HEK293 (cell line): ENCODE measurements around the gene SCAMP2.
A peak's percentile ranks its signal among the peaks of the same experiment; 100 is the strongest.

Experiments
- AEBP2 ChIP-seq: fragments of 450-650 bp; formaldehyde crosslinking; IDR thresholded peaks from 2 replicates; pipeline ENCODE4 v1.5.1; 2016; ENCODE audit warnings: missing biosample characterization, missing genetic modification characterization, borderline replicate concordance
- FEZF1 ChIP-seq: fragments of 450-650 bp; formaldehyde crosslinking; IDR thresholded peaks from 2 replicates; pipeline ENCODE4 v1.5.1; 2016; ENCODE audit warnings: missing biosample characterization, missing genetic modification characterization
- GLI2 ChIP-seq: fragments of 450-650 bp; formaldehyde crosslinking; IDR thresholded peaks from 2 replicates; pipeline ENCODE4; 2017; ENCODE audit warnings: missing biosample characterization, missing genetic modification characterization, low read depth, borderline replicate concordance
- GLIS1 ChIP-seq: fragments of 450-650 bp; formaldehyde crosslinking; IDR thresholded peaks from 2 replicates; pipeline ENCODE4 v1.5.1; 2016; ENCODE audit warnings: missing biosample characterization, missing genetic modification characterization
- KLF1 ChIP-seq: fragments of 450-650 bp; formaldehyde crosslinking; IDR thresholded peaks from 2 replicates; pipeline ENCODE4 v1.5.1; 2016; ENCODE audit warnings: missing biosample characterization, missing genetic modification characterization
- KLF17 ChIP-seq: fragments of 450-650 bp; formaldehyde crosslinking; IDR thresholded peaks from 2 replicates; pipeline ENCODE4 v1.5.1; 2016; ENCODE audit warnings: missing biosample characterization, missing genetic modification characterization
- OSR2 ChIP-seq: fragments of 450-650 bp; formaldehyde crosslinking; IDR thresholded peaks from 2 replicates; pipeline ENCODE4 v1.5.1; 2016; ENCODE audit warnings: missing biosample characterization, missing genetic modification characterization
- PRDM4 ChIP-seq: fragments of 450-650 bp; formaldehyde crosslinking; IDR thresholded peaks from 2 replicates; pipeline ENCODE4 v1.5.1; 2017; ENCODE audit warnings: missing biosample characterization, missing genetic modification characterization
- SP2 ChIP-seq: fragments of 450-650 bp; formaldehyde crosslinking; IDR thresholded peaks from 2 replicates; pipeline ENCODE4 v1.5.1; 2016; ENCODE audit warnings: missing biosample characterization, missing genetic modification characterization
- SP7 ChIP-seq: fragments of 450-650 bp; formaldehyde crosslinking; IDR thresholded peaks from 2 replicates; pipeline ENCODE4 v1.5.1; 2016; ENCODE audit warnings: missing biosample characterization, missing genetic modification characterization
- TCF7L2 ChIP-seq: IDR thresholded peaks from 2 replicates; pipeline ENCODE4 v1.6.1; 2011; ENCODE audit warnings: low read depth, mild to moderate bottlenecking, inconsistent platforms, low read length, moderate library complexity, borderline replicate concordance
- ZBTB44 ChIP-seq: fragments of 450-650 bp; IDR thresholded peaks from 2 replicates; pipeline ENCODE4 v1.5.1; 2018; ENCODE audit warnings: missing biosample characterization, mild to moderate bottlenecking, missing genetic modification characterization
- ZFP3 ChIP-seq: fragments of 450-650 bp; formaldehyde crosslinking; IDR thresholded peaks from 2 replicates; pipeline ENCODE4 v1.5.1; 2016; ENCODE audit warnings: low read depth, missing biosample characterization, missing genetic modification characterization
- ZIC2 ChIP-seq: fragments of 450-650 bp; formaldehyde crosslinking; IDR thresholded peaks from 2 replicates; pipeline ENCODE4 v1.5.1; 2016; ENCODE audit warnings: missing biosample characterization, missing genetic modification characterization
- ZNF148 ChIP-seq: fragments of 450-650 bp; formaldehyde crosslinking; IDR thresholded peaks from 2 replicates; pipeline ENCODE4 v1.5.0; 2017; ENCODE audit warnings: missing biosample characterization, missing genetic modification characterization, borderline replicate concordance
- ZNF354C ChIP-seq: fragments of 450-650 bp; formaldehyde crosslinking; IDR thresholded peaks from 2 replicates; pipeline ENCODE4 v1.5.1; 2016; ENCODE audit warnings: missing biosample characterization, missing genetic modification characterization, low read depth, borderline replicate concordance
- ZNF366 ChIP-seq: fragments of 450-650 bp; formaldehyde crosslinking; conservative IDR thresholded peaks from 2 replicates; pipeline ENCODE4 v1.5.1; 2016; ENCODE audit warnings: missing biosample characterization, missing genetic modification characterization
- ZNF416 ChIP-seq: fragments of 450-650 bp; formaldehyde crosslinking; IDR thresholded peaks from 2 replicates; pipeline ENCODE4 v1.5.1; 2016; ENCODE audit warnings: missing biosample characterization, missing genetic modification characterization
- ZNF423 ChIP-seq: fragments of 450-650 bp; formaldehyde crosslinking; IDR thresholded peaks from 2 replicates; pipeline ENCODE4 v1.5.1; 2016; ENCODE audit warnings: missing biosample characterization, missing genetic modification characterization
- ZNF501 ChIP-seq: fragments of 450-650 bp; formaldehyde crosslinking; IDR thresholded peaks from 2 replicates; pipeline ENCODE4 v1.5.1; 2016; ENCODE audit warnings: missing biosample characterization, missing genetic modification characterization
- ZNF521 ChIP-seq: fragments of 450-650 bp; formaldehyde crosslinking; IDR thresholded peaks from 2 replicates; pipeline ENCODE4 v1.5.1; 2017; ENCODE audit warnings: missing biosample characterization, mild to moderate bottlenecking, missing genetic modification characterization
- ZNF585B ChIP-seq: fragments of 450-650 bp; formaldehyde crosslinking; IDR thresholded peaks from 2 replicates; pipeline ENCODE4 v1.5.1; 2016; ENCODE audit warnings: missing biosample characterization, missing genetic modification characterization
- ZNF596 ChIP-seq: fragments of 450-650 bp; IDR thresholded peaks from 2 replicates; pipeline ENCODE4 v1.5.0; 2018; ENCODE audit warnings: missing biosample characterization, mild to moderate bottlenecking, missing genetic modification characterization, moderate library complexity
- TF ChIP-seq, protein P1 (sequence below): fragments of 450-650 bp; formaldehyde crosslinking; conservative IDR thresholded peaks from 2 replicates; pipeline ENCODE4 v1.5.1; 2016; ENCODE audit warnings: low read depth, missing biosample characterization, missing genetic modification characterization
- TF ChIP-seq, protein P2 (sequence below): fragments of 450-650 bp; formaldehyde crosslinking; IDR thresholded peaks from 2 replicates; pipeline ENCODE4 v1.5.1; 2016; ENCODE audit warnings: missing biosample characterization, missing genetic modification characterization

Gene SCAMP2

DNA sequence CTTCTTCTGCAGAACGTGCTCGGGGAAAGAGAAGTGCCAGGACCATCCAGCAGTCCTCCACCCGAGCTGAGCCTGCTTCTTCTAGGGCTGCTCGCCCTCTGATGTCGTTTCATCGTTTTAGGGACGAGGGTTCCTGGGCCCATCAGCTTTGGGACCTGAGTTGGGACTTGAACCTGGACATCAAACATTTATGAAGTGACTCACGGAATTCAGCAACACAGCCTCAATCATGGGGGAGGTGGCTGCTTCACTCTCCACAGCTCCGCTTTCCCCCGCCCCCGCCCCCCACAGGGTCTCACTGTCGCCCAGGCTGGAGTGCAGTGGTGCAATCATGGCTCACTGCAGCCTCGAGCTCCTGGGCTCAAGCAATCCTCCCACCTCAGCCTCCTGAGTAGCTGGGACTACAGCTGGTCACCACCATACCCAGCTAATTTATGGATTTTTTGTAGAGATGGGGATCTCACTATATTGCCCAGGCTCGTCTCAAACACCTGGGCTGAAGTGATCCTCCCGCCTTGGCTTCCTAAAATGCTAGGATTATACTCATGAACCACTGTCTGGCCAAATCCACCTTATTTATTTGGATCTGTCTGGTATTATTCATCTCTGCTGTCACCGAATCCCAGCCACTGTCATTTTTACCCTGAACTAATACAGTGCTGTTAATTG lies 725 bp upstream of the SCAMP2 start (continued):
- no peak for TF ChIP-seq ZBTB44
- no peak for TF ChIP-seq TCF7L2
- TF ChIP-seq ZIC2 (tag by site-specific recombination), result peak; percentile 76
- no peak for TF ChIP-seq AEBP2
- TF ChIP-seq ZNF501, result no peak
- TF ChIP-seq FEZF1, result no peak
- no peak for TF ChIP-seq ZNF596 (tag by site-specific recombination)
- TF ChIP-seq ZNF354C (tag by site-specific recombination), result no peak
- TF ChIP-seq KLF17 (tag by site-specific recombination), result no peak
- no peak for TF ChIP-seq ZNF521 (tag by site-specific recombination)
- TF ChIP-seq ZFP3 (tag by site-specific recombination), result no peak
- no peak for TF ChIP-seq ZNF366 (tag by site-specific recombination)
- TF ChIP-seq PRDM4, result no peak
- TF ChIP-seq OSR2 (tag by site-specific recombination), result no peak
- TF ChIP-seq SP2 (tag by site-specific recombination), result no peak; the same call in 1 of the 2 replicates
- TF ChIP-seq ZNF416 (tag by site-specific recombination), result no peak
- peak; percentile 58; the same call in 1 of the 2 replicates for TF ChIP-seq SP7
- no peak for TF ChIP-seq ZNF148 (tag by site-specific recombination)
- TF ChIP-seq ZNF423, result no peak
- TF ChIP-seq GLIS1, result peak; percentile 92
- TF ChIP-seq, protein P1, sequence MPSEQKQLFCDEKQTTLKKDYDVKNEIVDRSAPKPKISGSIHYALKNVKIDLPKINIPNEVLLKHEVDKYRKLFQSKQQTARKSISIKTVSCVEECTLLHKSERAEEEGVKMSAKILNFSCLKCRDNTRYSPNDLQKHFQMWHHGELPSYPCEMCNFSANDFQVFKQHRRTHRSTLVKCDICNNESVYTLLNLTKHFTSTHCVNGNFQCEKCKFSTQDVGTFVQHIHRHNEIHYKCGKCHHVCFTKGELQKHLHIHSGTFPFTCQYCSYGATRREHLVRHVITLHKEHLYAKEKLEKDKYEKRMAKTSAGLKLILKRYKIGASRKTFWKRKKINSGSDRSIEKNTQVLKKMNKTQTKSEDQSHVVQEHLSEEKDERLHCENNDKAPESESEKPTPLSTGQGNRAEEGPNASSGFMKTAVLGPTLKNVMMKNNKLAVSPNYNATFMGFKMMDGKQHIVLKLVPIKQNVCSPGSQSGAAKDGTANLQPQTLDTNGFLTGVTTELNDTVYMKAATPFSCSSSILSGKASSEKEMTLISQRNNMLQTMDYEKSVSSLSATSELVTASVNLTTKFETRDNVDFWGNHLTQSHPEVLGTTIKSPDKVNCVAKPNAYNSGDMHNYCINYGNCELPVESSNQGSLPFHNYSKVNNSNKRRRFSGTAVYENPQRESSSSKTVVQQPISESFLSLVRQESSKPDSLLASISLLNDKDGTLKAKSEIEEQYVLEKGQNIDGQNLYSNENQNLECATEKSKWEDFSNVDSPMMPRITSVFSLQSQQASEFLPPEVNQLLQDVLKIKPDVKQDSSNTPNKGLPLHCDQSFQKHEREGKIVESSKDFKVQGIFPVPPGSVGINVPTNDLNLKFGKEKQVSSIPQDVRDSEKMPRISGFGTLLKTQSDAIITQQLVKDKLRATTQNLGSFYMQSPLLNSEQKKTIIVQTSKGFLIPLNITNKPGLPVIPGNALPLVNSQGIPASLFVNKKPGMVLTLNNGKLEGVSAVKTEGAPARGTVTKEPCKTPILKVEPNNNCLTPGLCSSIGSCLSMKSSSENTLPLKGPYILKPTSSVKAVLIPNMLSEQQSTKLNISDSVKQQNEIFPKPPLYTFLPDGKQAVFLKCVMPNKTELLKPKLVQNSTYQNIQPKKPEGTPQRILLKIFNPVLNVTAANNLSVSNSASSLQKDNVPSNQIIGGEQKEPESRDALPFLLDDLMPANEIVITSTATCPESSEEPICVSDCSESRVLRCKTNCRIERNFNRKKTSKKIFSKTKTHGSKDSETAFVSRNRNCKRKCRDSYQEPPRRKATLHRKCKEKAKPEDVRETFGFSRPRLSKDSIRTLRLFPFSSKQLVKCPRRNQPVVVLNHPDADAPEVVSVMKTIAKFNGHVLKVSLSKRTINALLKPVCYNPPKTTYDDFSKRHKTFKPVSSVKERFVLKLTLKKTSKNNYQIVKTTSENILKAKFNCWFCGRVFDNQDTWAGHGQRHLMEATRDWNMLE (tag by site-specific recombination), result no peak
- TF ChIP-seq, protein P2, sequence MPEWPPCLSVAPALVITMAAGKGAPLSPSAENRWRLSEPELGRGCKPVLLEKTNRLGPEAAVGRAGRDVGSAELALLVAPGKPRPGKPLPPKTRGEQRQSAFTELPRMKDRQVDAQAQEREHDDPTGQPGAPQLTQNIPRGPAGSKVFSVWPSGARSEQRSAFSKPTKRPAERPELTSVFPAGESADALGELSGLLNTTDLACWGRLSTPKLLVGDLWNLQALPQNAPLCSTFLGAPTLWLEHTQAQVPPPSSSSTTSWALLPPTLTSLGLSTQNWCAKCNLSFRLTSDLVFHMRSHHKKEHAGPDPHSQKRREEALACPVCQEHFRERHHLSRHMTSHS (tag by site-specific recombination), result no peak
- no peak for TF ChIP-seq GLI2 (tag by site-specific recombination)
- TF ChIP-seq KLF1 (tag by site-specific recombination), result no peak
- no peak for TF ChIP-seq ZNF585B (tag by site-specific recombination)
